SJCRH30 (cell line): ENCODE data around the gene ZMAT2. TPM values are rescaled to one million over a fixed set of nuclear protein-coding genes. Genes with fewer than 3 reads are reported as not detected.
"Not testable (repeated sequence)": the region's sequence is repeated elsewhere in the genome, so short reads cannot be mapped to it uniquely, and the experiment has no call there.

Source experiments
- DNase-seq, 2 experiments: peaks; one replicate each; pipeline ENCODE4 v3.0.0-alpha.2; 2015 to 2020
- H3K27ac ChIP-seq: fragments of 250-450 bp; sonication (Bioruptor Pico); 2 replicates; pipeline ENCODE4 v1.5.1; 2020; ENCODE audit warnings: mild to moderate bottlenecking, moderate library complexity
- H3K27me3 ChIP-seq: fragments of 250-450 bp; sonication (Bioruptor Pico); 2 replicates; pipeline ENCODE4 v1.5.1; 2020; ENCODE audit warnings: mild to moderate bottlenecking, moderate library complexity
- H3K36me3 ChIP-seq: fragments of 250-450 bp; sonication (Bioruptor Pico); 2 replicates; pipeline ENCODE4 v1.5.1; 2020; ENCODE audit warnings: mild to moderate bottlenecking, moderate library complexity
- H3K4me1 ChIP-seq: fragments of 250-450 bp; sonication (Bioruptor Pico); 2 replicates; pipeline ENCODE4 v1.5.1; 2020; ENCODE audit warnings: mild to moderate bottlenecking, moderate library complexity
- H3K4me3 ChIP-seq: fragments of 250-450 bp; sonication (Bioruptor Pico); 2 replicates; pipeline ENCODE4 v1.5.1; 2020; ENCODE audit warnings: mild to moderate bottlenecking, moderate library complexity
- H3K9me3 ChIP-seq: fragments of 250-450 bp; sonication (Bioruptor Pico); replicated peaks from 2 replicates; pipeline ENCODE4 v1.5.1; 2020; ENCODE audit warnings: mild to moderate bottlenecking, moderate library complexity
- total RNA-seq: library from RNA; depleted of rRNA; stranded (reverse); fragments of >200 nt; shearing (Covaris generic); gene quantifications from 2 replicates; pipeline ENCODE4 v1.2.3, GENCODE V29; 2014; rRNA removed

ZMAT2 gene, protein sequence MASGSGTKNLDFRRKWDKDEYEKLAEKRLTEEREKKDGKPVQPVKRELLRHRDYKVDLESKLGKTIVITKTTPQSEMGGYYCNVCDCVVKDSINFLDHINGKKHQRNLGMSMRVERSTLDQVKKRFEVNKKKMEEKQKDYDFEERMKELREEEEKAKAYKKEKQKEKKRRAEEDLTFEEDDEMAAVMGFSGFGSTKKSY
- 62.4 and 67.9 TPM in 2 replicates for total RNA-seq

DNA sequence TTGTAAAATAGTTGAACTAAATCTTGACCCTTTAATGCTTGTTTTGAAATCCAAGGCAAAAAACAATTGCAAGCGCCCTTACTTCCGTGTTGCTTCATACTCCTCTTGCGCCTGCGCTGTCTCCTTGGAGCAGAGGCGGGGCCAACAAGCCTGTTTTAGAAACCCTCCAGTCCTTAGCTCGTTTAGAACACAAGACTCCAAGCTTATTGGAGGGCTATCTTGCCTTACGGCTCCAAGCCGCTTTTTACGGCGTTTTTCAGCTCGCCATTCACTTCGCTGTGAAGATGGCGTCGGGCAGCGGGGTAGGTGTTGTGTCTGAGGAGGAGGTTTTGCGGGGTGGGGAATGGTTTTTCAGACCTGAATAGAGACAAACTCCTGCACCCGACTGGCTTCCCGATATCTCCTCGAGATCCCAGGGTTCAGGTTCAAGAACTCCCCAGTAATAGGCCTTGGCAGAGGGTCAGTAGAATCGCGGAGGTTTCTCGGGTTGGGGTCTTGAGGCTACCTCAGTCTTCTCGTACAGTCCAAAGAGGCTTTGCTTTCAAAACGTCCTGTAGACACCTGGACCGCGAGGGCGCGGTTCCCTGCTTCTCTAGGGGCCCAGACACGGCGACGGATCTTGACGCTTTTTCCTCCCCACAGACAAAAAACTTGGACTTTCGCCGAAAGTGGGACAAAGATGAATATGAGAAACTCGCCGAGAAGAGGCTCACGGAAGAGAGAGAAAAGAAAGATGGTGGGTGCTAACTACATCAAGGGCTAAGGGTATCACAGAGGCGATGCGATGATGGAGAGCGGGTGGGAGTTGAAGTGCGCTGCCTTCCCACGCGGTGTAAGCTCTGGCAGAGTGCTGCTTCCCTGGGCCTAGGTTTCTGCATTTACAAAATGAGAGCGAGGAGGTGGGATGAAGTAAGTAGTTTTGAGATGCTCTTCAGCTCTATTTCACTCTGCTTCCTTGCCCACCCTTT lies at the start of gene ZMAT2:
ZMAT2 (plus strand) TSS at position 271 of the 968 bp plus-strand sequence; CDS start at position 285, 14 bp downstream.
- H3K4me3 ChIP-seq: peak within 1 kb of the TSS; percentile 68
- no peaks in the 10 kb centered on the region for H3K9me3 ChIP-seq
- peak within 1 kb of the TSS; percentile 42 for H3K27ac ChIP-seq
- H3K27me3 ChIP-seq: no peaks in the 10 kb centered on the region
- H3K4me1 ChIP-seq: no peaks in the 10 kb centered on the region
- DNase-seq: peak; percentile 94 to 98
- H3K36me3 ChIP-seq: peaks cover 51% of the 10 kb centered on the region

DNA sequence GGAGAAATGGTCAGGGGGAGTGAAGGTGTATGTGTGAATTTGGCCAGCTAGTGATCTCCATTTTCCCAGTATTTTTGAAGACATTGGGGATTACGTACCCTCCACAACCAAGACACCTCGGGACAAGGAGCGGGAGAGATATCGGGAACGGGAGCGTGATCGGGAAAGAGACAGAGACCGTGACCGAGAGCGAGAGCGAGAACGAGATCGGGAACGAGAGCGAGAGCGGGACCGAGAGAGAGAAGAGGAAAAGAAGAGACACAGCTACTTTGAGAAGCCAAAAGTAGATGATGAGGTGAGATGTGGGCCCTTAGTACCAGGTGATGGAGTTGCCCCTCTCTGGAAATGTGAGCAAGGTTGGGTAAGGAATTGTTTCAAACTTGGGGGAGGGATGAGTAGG lies 41.4 kb upstream of the ZMAT2 start:
- H3K27ac ChIP-seq: no peak overlapping the region
- no peaks in the 10 kb centered on the region for H3K27me3 ChIP-seq
- DNase-seq: no peak
- H3K4me1 ChIP-seq: no peaks in the 10 kb centered on the region
- no peaks in the 10 kb centered on the region for H3K9me3 ChIP-seq
- H3K4me3 ChIP-seq: no peak overlapping the region
- peaks cover 79% of the 10 kb centered on the region for H3K36me3 ChIP-seq

DNA sequence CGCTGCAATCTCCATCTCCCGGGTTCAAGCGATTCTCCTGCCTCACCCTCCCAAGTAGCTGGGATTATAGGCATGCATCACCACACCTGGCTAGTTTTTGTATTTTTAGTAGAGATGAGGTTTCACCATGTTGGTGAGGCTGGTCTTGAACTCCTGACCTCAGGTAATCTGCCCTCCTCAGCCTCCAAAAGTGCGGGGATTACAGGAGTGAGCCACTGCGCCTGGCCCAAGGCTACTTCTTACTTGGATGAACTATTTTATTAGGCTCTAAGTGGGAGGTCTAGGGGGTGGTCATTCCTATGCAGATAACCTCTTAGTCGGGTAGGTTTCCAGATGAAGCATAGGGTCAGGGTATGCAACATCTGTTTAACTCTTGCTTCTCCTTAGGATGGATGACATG lies 39.9 kb upstream of the ZMAT2 start:
- H3K36me3 ChIP-seq: peaks cover 65% of the 10 kb centered on the region

DNA sequence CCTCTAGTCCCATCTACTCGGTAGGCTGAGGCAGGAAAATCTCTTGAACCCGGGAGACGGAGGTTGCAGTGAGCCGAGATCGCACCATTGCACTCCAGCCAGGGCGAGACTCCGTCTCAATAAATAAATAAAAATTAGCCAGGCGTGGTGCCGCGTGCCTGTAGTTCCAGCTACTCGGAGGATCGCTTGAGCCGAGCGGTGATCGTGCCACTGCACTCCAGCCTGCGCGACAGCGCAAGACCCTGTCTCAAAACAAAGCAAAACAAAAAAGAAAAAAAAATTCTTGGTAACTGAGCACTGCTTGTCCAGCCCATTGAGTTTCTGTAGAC lies 36.3 kb upstream of the ZMAT2 start:
- H3K27ac ChIP-seq: peak overlapping the region; percentile 70
- no peaks in the 10 kb centered on the region for H3K4me1 ChIP-seq
- no peaks in the 10 kb centered on the region for H3K9me3 ChIP-seq
- DNase-seq: no peak
- no peaks in the 10 kb centered on the region for H3K27me3 ChIP-seq
- H3K36me3 ChIP-seq: peaks cover 39% of the 10 kb centered on the region
- H3K4me3 ChIP-seq: peak overlapping the region; percentile 77

More for the DNA sequence above, 39.9 kb upstream of the ZMAT2 start:
- DNase-seq, H3K4me1 ChIP-seq, H3K27ac ChIP-seq, H3K4me3 ChIP-seq, H3K9me3 ChIP-seq, H3K27me3 ChIP-seq: not testable (repeated sequence)

DNA sequence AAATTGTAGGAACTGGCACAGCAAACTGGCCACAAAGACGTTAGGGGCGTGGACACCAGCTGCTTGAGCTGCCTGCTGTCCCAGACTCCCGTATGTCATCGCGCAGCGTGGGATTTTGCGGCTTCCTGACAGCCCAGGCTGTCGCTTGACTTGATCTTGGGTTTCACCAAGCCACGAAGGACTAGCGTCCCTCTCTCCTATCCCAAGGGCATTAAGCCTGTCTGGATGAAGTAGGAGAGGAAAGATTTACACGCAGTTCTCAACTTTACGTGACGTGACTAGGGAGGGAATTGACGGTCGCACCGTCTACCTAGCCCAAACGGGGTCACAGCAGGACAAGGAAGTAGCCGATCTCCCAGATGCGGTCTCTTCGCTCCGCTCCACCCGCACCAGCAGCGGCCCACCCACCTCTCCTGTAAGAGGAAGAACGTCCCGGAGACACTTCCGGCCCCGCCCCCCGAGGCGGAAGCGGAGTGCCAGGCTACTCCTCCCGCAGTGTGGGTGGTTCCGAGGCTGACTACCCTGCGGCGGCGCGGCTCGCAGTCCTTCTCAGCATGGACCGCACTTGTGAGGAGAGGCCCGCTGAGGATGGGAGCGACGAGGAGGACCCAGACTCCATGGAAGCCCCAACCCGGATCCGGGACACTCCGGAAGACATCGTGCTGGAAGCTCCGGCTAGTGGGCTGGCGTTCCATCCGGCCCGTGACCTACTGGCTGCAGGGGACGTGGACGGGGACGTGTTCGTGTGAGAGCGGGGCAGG lies 35.7 kb upstream of the ZMAT2 start, which contains the start of gene WDR55:
WDR55 (plus strand) TSS at position 546 of the 761 bp plus-strand sequence; CDS start at position 555, 9 bp downstream.
- DNase-seq: peak; percentile 96 to 98
- Histone ChIP-seq H3K27me3 (no peaks in the 10 kb centered on the region), H3K4me3 (peak within 1 kb of the TSS; percentile 77), H3K4me1 (no peaks in the 10 kb centered on the region), H3K36me3 (peaks cover 39% of the 10 kb centered on the region), H3K27ac (peak within 1 kb of the TSS; percentile 70), H3K9me3 (no peaks in the 10 kb centered on the region)

DNA sequence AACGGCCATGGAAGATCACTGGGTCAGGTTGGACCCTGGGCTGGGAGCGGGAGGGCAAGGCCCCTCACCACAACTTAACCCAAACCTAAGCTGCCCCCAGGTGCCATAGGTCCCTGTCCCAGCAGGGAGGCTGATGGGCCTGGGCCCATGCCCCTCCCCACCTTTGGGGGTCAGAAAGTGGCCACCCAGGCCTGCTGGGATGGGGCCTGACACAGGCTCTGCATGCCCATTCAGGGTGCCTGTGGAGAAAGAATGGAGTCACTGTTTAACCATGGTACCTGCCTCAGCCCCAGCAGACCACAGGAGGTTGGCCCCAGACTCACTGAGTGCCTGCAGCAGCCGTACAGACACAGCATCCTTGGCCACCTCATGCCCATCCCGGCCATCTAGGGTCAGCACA lies 29.2 kb upstream of the ZMAT2 start:
- peaks cover 54% of the 10 kb centered on the region for H3K36me3 ChIP-seq
- not testable (repeated sequence) for DNase-seq, H3K4me3 ChIP-seq, H3K27ac ChIP-seq, H3K9me3 ChIP-seq, H3K4me1 ChIP-seq, H3K27me3 ChIP-seq

DNA sequence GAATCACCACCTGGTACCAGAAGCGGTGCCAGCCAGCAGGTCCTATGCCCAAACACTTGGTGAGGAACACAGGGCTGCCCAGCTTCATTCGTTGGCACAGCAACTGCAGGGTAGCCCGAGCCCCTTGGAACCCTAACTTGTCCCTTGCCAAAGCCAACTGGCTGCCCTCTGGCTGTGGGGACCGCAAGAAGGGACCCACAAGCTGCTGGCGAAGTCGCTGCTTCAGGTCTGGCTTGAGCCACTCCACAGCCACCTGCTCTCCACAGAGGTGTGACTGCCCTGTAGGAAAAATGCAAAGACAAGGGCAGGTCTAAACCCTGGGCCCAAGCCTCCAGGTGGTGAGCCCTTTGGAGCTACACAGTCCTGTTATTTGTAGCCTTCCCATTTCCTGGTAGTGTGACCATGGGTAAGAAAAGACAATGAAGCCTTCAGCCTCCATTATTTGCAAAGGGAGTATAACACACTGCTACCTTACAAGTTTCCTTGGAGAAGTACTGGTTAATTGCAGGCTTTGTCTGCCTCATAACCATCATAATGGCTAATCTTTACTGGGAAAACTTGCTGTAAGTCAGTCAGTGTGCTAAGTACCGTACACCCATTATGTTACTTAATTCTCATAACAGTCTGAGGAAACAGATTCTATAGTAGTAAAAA lies 28.6 kb upstream of the ZMAT2 start:
- no peaks in the 10 kb centered on the region for H3K9me3 ChIP-seq
- DNase-seq: no peak
- H3K27ac ChIP-seq: no peak overlapping the region
- H3K36me3 ChIP-seq: peaks cover 59% of the 10 kb centered on the region
- H3K4me3 ChIP-seq: no peak overlapping the region
- no peaks in the 10 kb centered on the region for H3K27me3 ChIP-seq
- no peaks in the 10 kb centered on the region for H3K4me1 ChIP-seq

DNA sequence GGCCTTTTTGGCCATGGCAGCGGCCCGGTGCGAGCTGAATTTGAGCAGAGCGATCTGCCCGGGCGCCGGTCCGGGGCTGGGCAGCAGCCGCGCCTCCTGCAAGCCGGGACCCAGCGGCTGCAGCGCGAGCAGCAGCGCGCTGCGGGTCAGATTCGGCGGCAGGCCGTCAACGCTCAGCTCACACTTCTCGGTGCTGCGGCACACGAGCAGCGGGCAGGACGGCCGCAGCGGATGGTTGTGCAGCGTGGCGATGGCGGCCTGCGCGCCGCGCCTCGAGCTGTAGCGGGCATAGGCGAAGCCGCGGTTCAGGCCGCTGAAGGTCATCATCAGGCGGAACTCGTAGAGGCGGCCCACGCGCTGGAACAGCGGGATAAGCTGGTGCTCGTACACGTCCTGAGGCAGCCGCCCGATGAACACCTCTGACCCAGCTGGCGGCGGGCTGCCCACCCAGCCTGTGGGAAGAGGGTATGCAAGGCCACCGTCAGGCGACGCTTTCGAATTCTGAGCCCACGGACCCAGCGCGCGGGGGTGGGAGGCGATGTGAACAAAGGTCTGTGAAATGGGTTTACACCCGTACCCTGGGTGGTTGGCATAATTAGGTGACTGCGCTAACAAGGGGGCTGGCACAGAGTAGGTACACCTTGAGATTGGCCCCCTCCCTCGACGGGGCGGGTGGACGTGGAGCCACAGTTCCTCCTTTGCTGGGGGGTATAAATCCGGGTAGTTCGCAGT lies 27.6 kb upstream of the ZMAT2 start:
- no peak overlapping the region for H3K27ac ChIP-seq
- H3K36me3 ChIP-seq: peaks cover 60% of the 10 kb centered on the region
- H3K27me3 ChIP-seq: no peaks in the 10 kb centered on the region
- no peaks in the 10 kb centered on the region for H3K4me1 ChIP-seq
- H3K4me3 ChIP-seq: no peak overlapping the region
- no peaks in the 10 kb centered on the region for H3K9me3 ChIP-seq
- no peak for DNase-seq

DNA sequence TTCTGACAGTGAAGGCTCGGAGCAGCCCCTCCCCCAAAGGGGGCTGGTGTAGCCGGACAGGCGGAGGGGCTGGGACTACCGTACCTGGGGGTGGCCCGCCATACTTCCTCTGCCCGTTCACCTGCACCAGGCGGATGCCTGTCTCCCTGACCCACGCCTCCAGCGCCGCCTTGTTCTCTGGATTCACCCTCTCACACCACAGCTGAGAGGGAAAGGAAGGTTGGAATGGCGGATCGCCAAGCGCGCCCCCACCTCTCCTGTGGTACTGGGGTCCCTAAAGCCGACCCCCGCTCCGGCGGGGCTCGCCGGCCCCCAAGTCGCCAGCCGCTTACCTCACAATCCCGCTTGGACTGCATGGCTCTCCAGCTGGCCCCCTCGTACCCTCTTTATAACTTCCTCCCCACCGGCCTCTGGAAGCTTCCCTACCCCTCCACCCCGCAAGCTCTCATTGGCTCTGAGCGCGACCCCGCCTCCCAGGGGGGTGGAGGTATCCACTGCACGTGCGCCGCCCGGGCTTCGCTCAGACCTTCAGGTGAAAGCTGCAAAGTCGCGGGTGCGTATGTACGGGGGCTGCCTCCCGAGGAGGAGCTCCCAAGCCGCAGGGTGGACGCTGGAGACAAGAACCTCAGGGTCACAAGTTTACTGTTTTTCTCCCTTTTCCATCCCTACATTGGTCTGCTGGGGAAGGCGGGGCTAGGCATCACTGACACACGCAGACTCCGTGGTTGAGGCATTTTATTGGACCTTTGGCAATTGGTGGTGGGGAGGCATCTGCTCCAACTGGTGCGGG lies 26.9 kb upstream of the ZMAT2 start, which contains the start of gene DND1:
DND1 (minus strand) TSS at position 390 of the 790 bp plus-strand sequence; CDS start at position 356, 34 bp downstream.
- no peak for DNase-seq
- Histone ChIP-seq H3K4me3 (no peak within 1 kb of the TSS), H3K9me3 (no peaks in the 10 kb centered on the region), H3K4me1 (no peaks in the 10 kb centered on the region), H3K36me3 (peaks cover 63% of the 10 kb centered on the region), H3K27me3 (no peaks in the 10 kb centered on the region), H3K27ac (no peak within 1 kb of the TSS)

DNA sequence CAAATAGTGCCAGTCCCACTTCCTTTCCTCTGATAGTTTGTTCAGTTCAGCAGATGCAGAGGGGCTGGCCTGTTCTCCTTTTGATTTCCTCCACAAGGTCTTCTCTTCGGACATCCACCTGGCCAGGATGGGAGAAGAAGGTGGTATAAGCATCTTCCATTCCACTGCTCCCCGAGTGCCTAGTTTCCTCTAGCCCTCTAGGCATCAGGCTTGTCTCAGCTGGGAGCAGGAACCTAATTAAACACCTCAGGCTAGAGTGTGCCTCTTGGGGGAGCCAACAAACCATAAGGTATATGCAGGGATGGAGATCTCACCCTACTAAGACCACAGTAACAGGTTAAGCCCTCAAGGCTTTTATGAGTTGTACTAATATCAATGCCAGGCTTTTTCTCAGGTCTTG lies 26.0 kb upstream of the ZMAT2 start:
- peaks cover 64% of the 10 kb centered on the region for H3K36me3 ChIP-seq
- no peak overlapping the region for H3K4me3 ChIP-seq
- H3K9me3 ChIP-seq: no peaks in the 10 kb centered on the region
- H3K27ac ChIP-seq: no peak overlapping the region
- H3K4me1 ChIP-seq: no peaks in the 10 kb centered on the region
- H3K27me3 ChIP-seq: no peaks in the 10 kb centered on the region
- DNase-seq: no peak

DNA sequence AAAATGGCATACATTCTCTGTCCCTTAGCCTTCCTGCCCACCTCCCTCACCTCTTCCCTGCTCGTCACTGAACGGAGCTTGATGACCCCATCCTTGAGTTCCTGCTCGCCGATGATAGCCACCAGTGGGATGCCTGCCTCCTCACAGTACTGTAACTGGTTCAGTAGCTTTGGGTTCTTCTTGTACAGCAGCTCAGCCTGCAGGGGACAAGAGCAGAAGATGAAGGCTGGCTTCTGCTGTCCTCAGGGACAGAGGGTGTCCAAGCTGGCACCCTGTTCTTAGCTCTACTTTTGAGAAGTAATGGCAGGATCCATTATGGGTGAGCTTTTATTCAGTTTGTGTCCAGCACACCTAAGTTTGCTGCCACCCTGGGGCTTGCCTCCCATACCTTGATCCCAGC lies 25.6 kb upstream of the ZMAT2 start:
- no peak for DNase-seq
- Histone ChIP-seq H3K27ac (no peak overlapping the region), H3K4me3 (no peak overlapping the region), H3K36me3 (peaks cover 64% of the 10 kb centered on the region), H3K4me1 (no peaks in the 10 kb centered on the region), H3K9me3 (no peaks in the 10 kb centered on the region), H3K27me3 (no peaks in the 10 kb centered on the region)

DNA sequence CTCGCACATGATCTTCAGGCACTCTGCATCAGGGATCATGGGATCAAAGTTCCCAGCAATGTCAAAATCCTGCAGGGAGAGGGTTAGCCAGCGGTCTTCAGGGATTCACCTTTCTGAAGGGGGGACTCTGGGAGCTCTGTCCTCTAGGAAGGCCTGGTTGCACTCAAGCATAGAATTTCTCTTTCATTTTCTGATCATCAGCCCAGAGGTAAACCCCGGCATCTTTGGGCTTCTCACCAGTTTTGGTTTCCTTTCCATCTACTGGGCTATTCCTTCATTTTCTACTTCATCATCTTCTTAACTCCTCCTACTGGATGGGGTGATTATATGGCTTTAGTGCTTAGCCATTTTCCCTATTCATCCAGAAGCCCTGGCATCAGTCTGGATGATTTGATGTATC lies 22.3 kb upstream of the ZMAT2 start:
- Histone ChIP-seq H3K4me3 (no peak overlapping the region), H3K27me3 (no peaks in the 10 kb centered on the region), H3K36me3 (peaks cover 52% of the 10 kb centered on the region), H3K4me1 (no peaks in the 10 kb centered on the region), H3K9me3 (no peaks in the 10 kb centered on the region), H3K27ac (no peak overlapping the region)
- no peak for DNase-seq

DNA sequence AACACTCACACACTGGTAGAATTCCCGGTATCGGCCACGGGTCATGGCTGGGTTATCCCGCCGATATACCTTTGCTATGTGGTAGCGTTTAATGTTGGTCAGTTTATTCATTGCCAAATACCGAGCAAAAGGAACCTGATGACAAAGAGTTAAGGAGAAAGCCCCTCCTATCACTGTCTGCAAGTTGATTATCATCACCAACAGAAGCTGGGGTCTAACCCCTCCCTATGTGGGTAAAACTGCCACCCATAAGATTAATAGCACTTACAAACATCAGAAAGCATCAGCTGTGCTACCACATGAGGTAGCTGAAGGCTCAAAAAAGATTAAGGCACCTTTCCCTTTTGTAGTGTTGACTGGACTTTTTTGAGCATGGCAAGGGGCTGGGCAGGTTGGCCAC lies 21.3 kb upstream of the ZMAT2 start:
- no peak overlapping the region for H3K4me3 ChIP-seq
- no peaks in the 10 kb centered on the region for H3K4me1 ChIP-seq
- no peak for DNase-seq
- peaks cover 45% of the 10 kb centered on the region for H3K36me3 ChIP-seq
- H3K27me3 ChIP-seq: no peaks in the 10 kb centered on the region
- no peaks in the 10 kb centered on the region for H3K9me3 ChIP-seq
- H3K27ac ChIP-seq: no peak overlapping the region
